CD4-positive, alpha-beta memory T cell (primary cell): ENCODE measurements around the gene FBXW10B. TPM values are rescaled to one million over a fixed set of nuclear protein-coding genes. Genes with fewer than 3 reads are reported as not detected.
"Not testable (repeated sequence)": the region's sequence is repeated elsewhere in the genome, so short reads cannot be mapped to it uniquely, and the experiment has no call there.

Experiments used
- CTCF ChIA-PET: fragments of 350-600 bp; sonication (Branson Sonifier 250); formaldehyde crosslinking; loops from one replicate; lab custom pipeline; 2021; ENCODE audit warnings: inconsistent platforms; ENCODE audit not compliant: partially characterized antibody; lab: Charles Lee
- POLR2A ChIA-PET: fragments of 350-600 bp; sonication (Branson Sonifier 250); formaldehyde crosslinking; loops from one replicate; lab custom pipeline; 2021; ENCODE audit not compliant: partially characterized antibody; lab: Charles Lee
- DNase-seq, 5 donors: peaks; one replicate each; pipeline versions ENCODE4 v3.0.0 to v3.0.0-alpha.2; 2020 to 2022; ENCODE audit warnings: mixed read lengths in 1 of 5
- H3K27ac ChIP-seq: one replicate; pipeline ENCODE4 v1.7.0; 2013; ENCODE audit warnings: low read depth, low read length
- H3K27me3 ChIP-seq: 2 replicates; pipeline ENCODE4 v1.7.0; 2013; ENCODE audit warnings: mild to moderate bottlenecking, low read length, moderate library complexity; ENCODE audit not compliant: insufficient read depth
- H3K36me3 ChIP-seq: 2 replicates; pipeline ENCODE4 v1.7.0; 2013; ENCODE audit warnings: mild to moderate bottlenecking, low read length, moderate library complexity; ENCODE audit not compliant: insufficient read depth
- H3K4me1 ChIP-seq: 2 replicates; pipeline ENCODE4 v1.7.0; 2013; ENCODE audit warnings: mild to moderate bottlenecking, low read length, moderate library complexity; ENCODE audit not compliant: insufficient read depth
- H3K4me3 ChIP-seq, 2 donors: one replicate each; pipeline ENCODE4 v1.7.0; 2013; ENCODE audit warnings: low read length in 2 of 2, mild to moderate bottlenecking in 1 of 2
- H3K9me3 ChIP-seq, 2 donors: one replicate each; pipeline ENCODE4 v1.7.0; 2013; ENCODE audit warnings: low read length in 2 of 2, control low read depth in 1 of 2; ENCODE audit not compliant: control insufficient read depth in 1 of 2
- H3K27ac Mint-ChIP-seq, 7 donors: one replicate each; pipeline ENCODE4 v1.8.0; 2020 to 2021; ENCODE audit warnings: mixed read lengths in 7 of 7, mild to moderate bottlenecking in 6 of 7, inconsistent platforms in 3 of 7, moderate library complexity in 3 of 7
- H3K27me3 Mint-ChIP-seq, 2 donors: one replicate each; pipeline ENCODE4 v1.8.0; 2020 to 2021; ENCODE audit warnings: mixed read lengths in 2 of 2
- H3K36me3 Mint-ChIP-seq, 2 donors: one replicate each; pipeline ENCODE4 v1.8.0; 2020 to 2021; ENCODE audit warnings: mixed read lengths in 2 of 2, inconsistent platforms in 1 of 2, mild to moderate bottlenecking in 1 of 2
- H3K4me1 Mint-ChIP-seq, 4 donors: one replicate each; pipeline ENCODE4 v1.8.0; 2020 to 2021; ENCODE audit warnings: mixed read lengths in 4 of 4, mild to moderate bottlenecking in 1 of 4
- H3K4me3 Mint-ChIP-seq, 8 donors: one replicate each; pipeline ENCODE4 v1.8.0; 2020 to 2021; ENCODE audit warnings: mixed read lengths in 8 of 8, mild to moderate bottlenecking in 7 of 8, moderate library complexity in 6 of 8, inconsistent platforms in 3 of 8
- H3K9me3 Mint-ChIP-seq, 8 donors: one replicate each; pipeline ENCODE4 v1.8.0; 2020 to 2021; ENCODE audit warnings: mixed read lengths in 8 of 8, mild to moderate bottlenecking in 5 of 8, inconsistent platforms in 3 of 8, moderate library complexity in 1 of 8
- intact Hi-C: fragments of 100-400 bp; cut with micrococcal nuclease; formaldehyde crosslinking; loops from one replicate; pipeline ENCODE4 v1.15.1; 2023
- polyA plus RNA-seq, 2 donors: library from polyadenylated mRNA; unstranded; fragments of 300-500 nt; fragmentation: Illumina TruSeq; gene quantifications; one replicate each; pipeline ENCODE4 v1.2.3, GENCODE V29; 2021
- total RNA-seq, 2 experiments: library from RNA; stranded (reverse); gene quantifications; one replicate each; pipeline ENCODE4 v1.2.3, GENCODE V29; 2021

FBXW10B gene
- total and polyA plus RNA-seq, 4 experiments from 2014 or later: 0.26 to 0.89 TPM; not detected in 2

GRCh38 chr17:15649861-15650421 lies 30.4 kb upstream of the FBXW10B start:
- Histone ChIP-seq H3K9me3 (no peaks in the 10 kb centered on the region), H3K36me3 (no peaks in the 10 kb centered on the region), H3K27ac (no peak overlapping the region), H3K4me3 (no peak overlapping the region), H3K27me3 (no peaks in the 10 kb centered on the region), H3K4me1 (peaks cover 10% of the 10 kb centered on the region)
- Mint-ChIP-seq H3K36me3 (peaks cover 0 to 1% of the 10 kb centered on the region in 2 donors), H3K27me3 (no peaks in the 10 kb centered on the region), H3K9me3 (no peaks in the 10 kb centered on the region), H3K4me3 (peak overlapping the region in 4 of 8 donors; percentile 35 to 58 (median 40)), H3K27ac (peak overlapping the region in 1 of 7 donors; percentile 8), H3K4me1 (peaks cover 8 to 41% (median 13%) of the 10 kb centered on the region in 4 donors)
- DNase-seq: no peak
- ChIA-PET CTCF (no interaction called here), POLR2A (no interaction called here)
- intact Hi-C loops: no loop called here

GRCh38 chr17:15648386-15648785 lies 28.9 kb upstream of the FBXW10B start:
- H3K27me3 Mint-ChIP-seq: no peaks in the 10 kb centered on the region
- no peaks in the 10 kb centered on the region for H3K36me3 ChIP-seq
- no peaks in the 10 kb centered on the region for H3K9me3 Mint-ChIP-seq
- peak overlapping the region in 1 of 8 donors; percentile 15 for H3K4me3 Mint-ChIP-seq
- DNase-seq: no peak
- POLR2A ChIA-PET: no interaction called here
- peaks cover 10% of the 10 kb centered on the region for H3K4me1 ChIP-seq
- H3K27ac ChIP-seq: no peak overlapping the region
- peak overlapping the region in 1 of 7 donors; percentile 25 for H3K27ac Mint-ChIP-seq
- peaks cover 8 to 41% (median 13%) of the 10 kb centered on the region in 4 donors for H3K4me1 Mint-ChIP-seq
- no peaks in the 10 kb centered on the region for H3K9me3 ChIP-seq
- intact Hi-C loops: no loop called here
- H3K27me3 ChIP-seq: no peaks in the 10 kb centered on the region
- H3K4me3 ChIP-seq: no peak overlapping the region
- H3K36me3 Mint-ChIP-seq: no peaks in the 10 kb centered on the region
- CTCF ChIA-PET: no interaction called here

GRCh38 chr17:15645942-15646312 lies 26.4 kb upstream of the FBXW10B start:
- H3K36me3 ChIP-seq, CTCF ChIA-PET, H3K9me3 ChIP-seq, intact Hi-C loops, H3K4me1 ChIP-seq, H3K27me3 ChIP-seq, H3K27ac ChIP-seq, H3K4me3 ChIP-seq, H3K9me3 Mint-ChIP-seq, H3K36me3 Mint-ChIP-seq, DNase-seq, POLR2A ChIA-PET, H3K27me3 Mint-ChIP-seq: not testable (repeated sequence)
- H3K27ac Mint-ChIP-seq: peak overlapping the region in 3 of 7 donors; percentile 28 to 78 (median 35)
- H3K4me3 Mint-ChIP-seq: peak overlapping the region in 2 of 8 donors; percentile 41 to 47
- H3K4me1 Mint-ChIP-seq: peaks cover 2 to 27% (median 5%) of the 10 kb centered on the region in 4 donors

GRCh38 chr17:15645099-15645941 lies 25.8 kb upstream of the FBXW10B start:
- H3K4me1 ChIP-seq, H3K4me3 ChIP-seq, DNase-seq, POLR2A ChIA-PET, H3K27ac ChIP-seq, H3K27me3 Mint-ChIP-seq, intact Hi-C loops, H3K9me3 ChIP-seq, H3K9me3 Mint-ChIP-seq, CTCF ChIA-PET, H3K36me3 Mint-ChIP-seq, H3K27me3 ChIP-seq, H3K36me3 ChIP-seq: not testable (repeated sequence)
- Mint-ChIP-seq H3K4me1 (peaks cover 0 to 21% (median 3%) of the 10 kb centered on the region in 4 donors), H3K27ac (peak overlapping the region in 3 of 7 donors; percentile 28 to 78 (median 62)), H3K4me3 (peak overlapping the region in 2 of 8 donors; percentile 41 to 47)

- H3K9me3 Mint-ChIP-seq, H3K36me3 ChIP-seq, CTCF ChIA-PET, H3K4me1 Mint-ChIP-seq, H3K27ac ChIP-seq, H3K4me1 ChIP-seq, POLR2A ChIA-PET, DNase-seq, H3K4me3 Mint-ChIP-seq, H3K4me3 ChIP-seq, intact Hi-C loops, H3K27me3 Mint-ChIP-seq, H3K9me3 ChIP-seq, H3K27ac Mint-ChIP-seq, H3K27me3 ChIP-seq, H3K36me3 Mint-ChIP-seq: not testable (repeated sequence)
Observed at GRCh38 chr17:15642505-15643251, 23.2 kb upstream of the FBXW10B start.

- H3K36me3 ChIP-seq, H3K4me3 Mint-ChIP-seq, H3K27me3 Mint-ChIP-seq, H3K4me1 Mint-ChIP-seq, H3K27me3 ChIP-seq, H3K9me3 Mint-ChIP-seq, H3K27ac ChIP-seq, DNase-seq, CTCF ChIA-PET, H3K4me3 ChIP-seq, H3K36me3 Mint-ChIP-seq, H3K9me3 ChIP-seq, intact Hi-C loops, POLR2A ChIA-PET, H3K27ac Mint-ChIP-seq, H3K4me1 ChIP-seq: not testable (repeated sequence)
Observed at GRCh38 chr17:15642014-15642413, 22.5 kb upstream of the FBXW10B start.

GRCh38 chr17:15630930-15631453 lies 11.5 kb upstream of the FBXW10B start:
- POLR2A ChIA-PET: not testable (repeated sequence)

More at GRCh38 chr17:15630930-15631453, 11.5 kb upstream of the FBXW10B start:
- CTCF ChIA-PET, H3K27ac ChIP-seq, H3K4me3 Mint-ChIP-seq, DNase-seq, H3K4me1 ChIP-seq, H3K36me3 ChIP-seq, H3K4me3 ChIP-seq, H3K9me3 ChIP-seq, H3K27ac Mint-ChIP-seq, H3K4me1 Mint-ChIP-seq, H3K27me3 Mint-ChIP-seq, intact Hi-C loops, H3K9me3 Mint-ChIP-seq, H3K27me3 ChIP-seq: not testable (repeated sequence)
- peaks cover 8 to 15% of the 10 kb centered on the region in 2 donors for H3K36me3 Mint-ChIP-seq
